ENCODE measurements around the gene CPLX1.
A peak's percentile ranks its signal among the peaks of the same experiment; 100 is the strongest.

Gene CPLX1

GRCh38 chr4:833731-834367 is 7.9 kb upstream of the CPLX1 start:
- no peak for DNase-seq (ENCODE audit: low read depth in 2 of 3, low spot score in 1 of 3)

GRCh38 chr4:833156-833555 is 7.2 kb upstream of the CPLX1 start:
- peak in 1 of 3 donors; percentile 25 for DNase-seq (ENCODE audit: low read depth in 2 of 3, low spot score in 1 of 3)

GRCh38 chr4:832536-832935 is 6.6 kb upstream of the CPLX1 start:
- DNase-seq (ENCODE audit: low read depth in 2 of 3, low spot score in 1 of 3) = no peak

GRCh38 chr4:832108-832507 is 6.2 kb upstream of the CPLX1 start:
- no peak for DNase-seq (ENCODE audit: low read depth in 2 of 3, low spot score in 1 of 3)

GRCh38 chr4:831483-831805 is 5.5 kb upstream of the CPLX1 start:
- DNase-seq (ENCODE audit: low read depth in 2 of 3, low spot score in 1 of 3) = no peak

GRCh38 chr4:830601-831482 is 4.9 kb upstream of the CPLX1 start:
- no peak for DNase-seq (ENCODE audit: low read depth in 2 of 3, low spot score in 1 of 3)

GRCh38 chr4:829761-830600 is 4.1 kb upstream of the CPLX1 start:
- no peak for DNase-seq (ENCODE audit: low read depth in 2 of 3, low spot score in 1 of 3)

GRCh38 chr4:829291-829690 is 3.4 kb upstream of the CPLX1 start:
- DNase-seq (ENCODE audit: low read depth in 2 of 3, low spot score in 1 of 3) = no peak

- no peak for DNase-seq (ENCODE audit: low read depth in 2 of 3, low spot score in 1 of 3)
Measured at GRCh38 chr4:828641-829271, 2.8 kb upstream of the CPLX1 start.

- DNase-seq (ENCODE audit: low read depth in 2 of 3, low spot score in 1 of 3) = no peak
Measured at GRCh38 chr4:827209-828081, 1.5 kb upstream of the CPLX1 start.

GRCh38 chr4:826508-827208 is 729 bp upstream of the CPLX1 start:
- DNase-seq (ENCODE audit: low read depth in 2 of 3, low spot score in 1 of 3) = no peak

- no peak for DNase-seq (ENCODE audit: low read depth in 2 of 3, low spot score in 1 of 3)
Measured at GRCh38 chr4:825063-825970, 612 bp downstream of the CPLX1 start.

GRCh38 chr4:824461-825062 is 1.4 kb downstream of the CPLX1 start:
- no peak for DNase-seq (ENCODE audit: low read depth in 2 of 3, low spot score in 1 of 3)

GRCh38 chr4:823761-824460 is 2.0 kb downstream of the CPLX1 start:
- DNase-seq (ENCODE audit: low read depth in 2 of 3, low spot score in 1 of 3) = no peak

GRCh38 chr4:823176-823760 is 2.7 kb downstream of the CPLX1 start:
- no peak for DNase-seq (ENCODE audit: low read depth in 2 of 3, low spot score in 1 of 3)

GRCh38 chr4:822361-823175 is 3.4 kb downstream of the CPLX1 start:
- DNase-seq (ENCODE audit: low read depth in 2 of 3, low spot score in 1 of 3) = no peak

GRCh38 chr4:821631-822030 is 4.3 kb downstream of the CPLX1 start:
- no peak for DNase-seq (ENCODE audit: low read depth in 2 of 3, low spot score in 1 of 3)

Data from stimulated activated CD4-positive, alpha-beta T cell treated with anti-CD3 and anti-CD28 coated beads, Interleukin-12 subunit alpha, Interleukin-12 subunit beta, amount 100 ng/mL, for 48 hours (primary cell).